HCT116 (cell line): ENCODE results near the gene STK11.

Experiments used
- CBX3 ChIP-seq: IDR thresholded peaks from 2 replicates; pipeline ENCODE4 v1.6.1; 2012; ENCODE audit warnings: low read depth
- CTCF ChIP-seq, 3 experiments: fragments of 200-600 bp in 1 of 3; sonication (generic) in 1 of 3; IDR thresholded peaks in 2 of 3; conservative IDR thresholded peaks in 1 of 3; 2 replicates each; pipeline ENCODE4 v1.5.1; 2012 to 2017; ENCODE audit warnings: low read depth in 2 of 3, low read length in 2 of 3, antibody characterized with exemption in 1 of 3, borderline replicate concordance in 1 of 3, control low read depth in 1 of 3, mild to moderate bottlenecking in 1 of 3, mixed read lengths in 1 of 3, mixed run types in 1 of 3, moderate library complexity in 1 of 3; ENCODE audit not compliant: insufficient read depth in 1 of 3
- POLR2A ChIP-seq: IDR thresholded peaks from 2 replicates; pipeline ENCODE4 v1.7.0; 2011; ENCODE audit warnings: borderline replicate concordance; ENCODE audit not compliant: insufficient read depth, insufficient read length; ENCODE audit errors: extremely low read depth
- RAD21 ChIP-seq: IDR thresholded peaks from 2 replicates; pipeline ENCODE4 v1.6.1; 2012; ENCODE audit warnings: low read depth, mild to moderate bottlenecking
- REST ChIP-seq: IDR thresholded peaks from 2 replicates; pipeline ENCODE4 v1.6.1; 2012; ENCODE audit warnings: low read depth
- SIN3A ChIP-seq: IDR thresholded peaks from 2 replicates; pipeline ENCODE4 v1.6.1; 2012; ENCODE audit warnings: low read depth
- SP1 ChIP-seq: IDR thresholded peaks from 2 replicates; pipeline ENCODE4 v1.6.1; 2012; ENCODE audit warnings: low read depth

- peak in 2 of 3 experiments; percentile 69 to 75; a peak in 4 of 6 replicates for TF ChIP-seq CTCF (IDR thresholded peaks at IDR 0.05 in 2 of 3, conservative IDR thresholded peaks at IDR 0.05 in 1 of 3; ENCODE audit: borderline replicate concordance in 1 of 3, insufficient read depth in 1 of 3, low read depth in 2 of 3, low read length in 2 of 3)
- no peak for TF ChIP-seq SP1
- peak; percentile 22 for TF ChIP-seq POLR2A
- no peak for TF ChIP-seq REST
- TF ChIP-seq SIN3A, result no peak
- TF ChIP-seq CBX3, result no peak
- TF ChIP-seq RAD21, result no peak
Measured at GRCh38 chr19:1248786-1249297, 43.3 kb downstream of the STK11 start.
